ENCODE data around the gene PCSK2. TPM values are rescaled to one million over a fixed set of nuclear protein-coding genes. Genes with fewer than 3 reads are reported as not detected.

The PCSK2 gene
- total RNA-seq, 4 donors from 2014 or later: 2.0 to 12.5 (median 7.2) TPM

DNA sequence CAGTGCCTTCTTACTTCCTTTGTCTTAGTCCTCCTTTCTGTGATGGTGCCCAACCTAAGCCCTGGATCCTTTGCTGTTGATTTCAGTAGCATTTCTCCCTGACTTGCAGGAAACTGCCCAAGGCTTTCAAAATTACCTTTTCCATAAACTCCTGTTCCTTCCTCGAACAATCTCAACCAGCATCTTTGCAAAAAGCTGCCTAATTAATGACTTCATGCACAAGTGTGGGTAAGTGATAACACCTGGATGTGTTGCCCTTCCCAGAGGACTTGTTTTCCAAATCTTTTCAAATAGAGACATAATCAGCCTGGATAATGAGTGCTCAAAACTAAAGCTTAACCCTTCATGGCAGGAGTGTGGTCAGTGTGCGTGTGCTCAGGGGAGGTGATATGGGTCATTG, 118.0 kb downstream of the PCSK2 start:
- intact Hi-C loops (cut with DNase I): no loop called here
- TF ChIP-seq POLR2A (IDR thresholded peaks at IDR 0.05; ENCODE audit: low read depth) (no peak), EP300 (IDR thresholded peaks at IDR 0.05) (no peak), CTCF (IDR thresholded peaks at IDR 0.05) (no peak), POLR2AphosphoS5 (IDR thresholded peaks at IDR 0.05) (no peak)
- Histone ChIP-seq H3K4me3 (no peak overlapping the region), H3K4me1 (no peaks in the 10 kb centered on the region), H3K27me3 (peaks cover 0 to 17% (median 0%) of the 10 kb centered on the region in 4 donors), H3K36me3 (no peaks in the 10 kb centered on the region), H3K9me3 (peaks cover 0 to 5% (median 0%) of the 10 kb centered on the region in 4 donors), H3K27ac (replicated peaks in 1 of 4) (no peak overlapping the region)
- DNase-seq (ENCODE audit: extremely low spot score): peak; percentile 53
- 53% methylated on average over 2 of the region's 2 CpGs for WGBS

- H3K36me3 ChIP-seq: no peaks in the 10 kb centered on the region
- TF ChIP-seq EP300 (IDR thresholded peaks at IDR 0.05) (no peak), POLR2AphosphoS5 (IDR thresholded peaks at IDR 0.05) (no peak), CTCF (IDR thresholded peaks at IDR 0.05) (no peak), POLR2A (IDR thresholded peaks at IDR 0.05; ENCODE audit: low read depth) (no peak)
- DNase-seq (ENCODE audit: extremely low spot score): no peak
- H3K9me3 ChIP-seq: peaks cover 0 to 5% (median 0%) of the 10 kb centered on the region in 4 donors
- no peak overlapping the region for H3K4me3 ChIP-seq
- 26% methylated on average over 2 of the region's 2 CpGs for WGBS
- peaks cover 0 to 17% (median 0%) of the 10 kb centered on the region in 4 donors for H3K27me3 ChIP-seq
- no peaks in the 10 kb centered on the region for H3K4me1 ChIP-seq
- no peak overlapping the region for H3K27ac ChIP-seq (replicated peaks in 1 of 4)
- intact Hi-C loops (cut with DNase I): no loop called here
Measured at GRCh38 chr20:17345321-17345720, 118.5 kb downstream of the PCSK2 start.

- 74% methylated on average over 3 of the region's 3 CpGs for WGBS
- H3K27ac ChIP-seq (replicated peaks in 1 of 4): no peak overlapping the region
- H3K27me3 ChIP-seq: peaks cover 0 to 13% (median 0%) of the 10 kb centered on the region in 4 donors
- intact Hi-C loops (cut with DNase I): no loop called here
- TF ChIP-seq CTCF (IDR thresholded peaks at IDR 0.05): no peak
- TF ChIP-seq POLR2A (IDR thresholded peaks at IDR 0.05; ENCODE audit: low read depth): no peak
- TF ChIP-seq POLR2AphosphoS5 (IDR thresholded peaks at IDR 0.05): no peak
- TF ChIP-seq EP300 (IDR thresholded peaks at IDR 0.05): no peak
- no peak overlapping the region for H3K4me3 ChIP-seq
- H3K4me1 ChIP-seq: no peaks in the 10 kb centered on the region
- H3K36me3 ChIP-seq: no peaks in the 10 kb centered on the region
- no peaks in the 10 kb centered on the region for H3K9me3 ChIP-seq
- no peak for DNase-seq (ENCODE audit: extremely low spot score)
Measured at GRCh38 chr20:17350321-17350720, 123.5 kb downstream of the PCSK2 start.

GRCh38 chr20:17357238-17357637, 130.4 kb downstream of the PCSK2 start:
- Histone ChIP-seq H3K4me3 (no peak overlapping the region), H3K27me3 (no peaks in the 10 kb centered on the region), H3K36me3 (no peaks in the 10 kb centered on the region), H3K9me3 (no peaks in the 10 kb centered on the region), H3K4me1 (no peaks in the 10 kb centered on the region), H3K27ac (replicated peaks in 1 of 4) (no peak overlapping the region)
- TF ChIP-seq EP300 (IDR thresholded peaks at IDR 0.05) (no peak), CTCF (IDR thresholded peaks at IDR 0.05) (no peak), POLR2A (IDR thresholded peaks at IDR 0.05; ENCODE audit: low read depth) (no peak), POLR2AphosphoS5 (IDR thresholded peaks at IDR 0.05) (no peak)
- WGBS: 41% methylated on average over 2 of the region's 2 CpGs
- intact Hi-C loops (cut with DNase I): no loop called here
- no peak for DNase-seq (ENCODE audit: extremely low spot score)

DNA sequence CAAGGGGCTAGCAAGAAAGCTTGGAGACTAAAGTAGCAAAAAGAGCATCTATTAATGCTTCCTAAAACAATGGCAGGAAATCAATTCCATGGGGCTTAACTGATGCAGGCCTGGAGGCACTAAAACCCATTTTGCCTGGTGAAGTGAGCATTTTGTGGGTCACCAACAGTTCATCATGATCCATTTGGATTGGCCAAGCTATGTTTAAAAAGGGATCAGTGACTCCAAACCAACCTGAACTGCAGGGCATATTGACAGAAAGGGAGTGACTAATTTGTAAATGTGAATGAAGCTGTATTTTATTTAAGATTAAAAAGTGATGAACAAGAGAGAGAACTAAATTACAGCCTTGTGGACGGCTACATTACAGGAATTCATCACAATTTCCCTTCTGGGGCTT, 132.0 kb downstream of the PCSK2 start:
- H3K9me3 ChIP-seq: no peaks in the 10 kb centered on the region
- intact Hi-C loops (cut with DNase I): no loop called here
- WGBS: 22% methylated on average over 1 of the region's 1 CpG
- H3K36me3 ChIP-seq: no peaks in the 10 kb centered on the region
- H3K27ac ChIP-seq (replicated peaks in 1 of 4): no peak overlapping the region
- no peaks in the 10 kb centered on the region for H3K27me3 ChIP-seq
- no peaks in the 10 kb centered on the region for H3K4me1 ChIP-seq
- TF ChIP-seq POLR2AphosphoS5 (IDR thresholded peaks at IDR 0.05): no peak
- TF ChIP-seq CTCF (IDR thresholded peaks at IDR 0.05): no peak
- no peak for DNase-seq (ENCODE audit: extremely low spot score)
- H3K4me3 ChIP-seq: no peak overlapping the region

Measured in esophagus muscularis mucosa (tissue), 4 donors.